GM19452 (cell line): ENCODE data around the gene DMD.
"Not testable (repeated sequence)": the region's sequence is repeated elsewhere in the genome, so short reads cannot be mapped to it uniquely, and the experiment has no call there.

Experiments used
- ATAC-seq: cut with Tn5 transposase; IDR thresholded peaks from one replicate; pipeline ENCODE4 v1.9.1; 2021; ENCODE audit not compliant: unreplicated experiment

The DMD gene

DNA sequence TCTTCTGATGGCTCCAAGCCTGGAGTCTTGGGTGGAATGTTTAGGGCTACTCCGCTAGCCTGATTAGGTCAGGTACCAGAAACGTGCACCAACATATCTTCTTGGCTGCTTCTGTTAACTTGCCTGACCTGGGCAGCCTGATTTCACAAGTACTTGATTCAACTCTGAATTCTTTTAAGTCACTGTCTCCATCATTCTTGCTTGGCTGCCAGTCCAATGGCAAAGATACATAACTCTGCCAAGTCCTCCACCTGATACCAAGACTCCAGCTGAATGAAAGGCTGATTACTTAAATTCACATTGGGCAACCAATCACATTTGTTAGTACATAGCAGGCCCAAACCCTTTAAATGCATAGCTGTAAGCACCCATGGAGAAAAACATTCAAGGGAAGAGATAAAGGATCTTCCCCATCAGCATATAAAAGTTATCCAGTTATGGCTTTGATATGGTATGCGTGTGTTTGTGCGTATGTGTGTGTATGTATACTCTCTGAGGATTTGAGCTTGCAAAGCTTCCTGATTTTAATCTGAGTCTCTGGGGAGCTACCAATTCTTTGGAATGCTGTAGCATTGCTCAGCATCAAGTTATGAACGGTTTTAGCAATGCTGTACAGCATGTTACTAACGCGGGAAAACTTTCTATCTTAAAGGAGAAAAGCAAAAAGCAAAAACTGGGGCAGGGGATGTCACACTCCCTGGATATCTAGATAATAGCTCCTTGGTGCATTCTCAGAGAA, 917.2 kb downstream of the DMD start:
- ATAC-seq: no peak

DNA sequence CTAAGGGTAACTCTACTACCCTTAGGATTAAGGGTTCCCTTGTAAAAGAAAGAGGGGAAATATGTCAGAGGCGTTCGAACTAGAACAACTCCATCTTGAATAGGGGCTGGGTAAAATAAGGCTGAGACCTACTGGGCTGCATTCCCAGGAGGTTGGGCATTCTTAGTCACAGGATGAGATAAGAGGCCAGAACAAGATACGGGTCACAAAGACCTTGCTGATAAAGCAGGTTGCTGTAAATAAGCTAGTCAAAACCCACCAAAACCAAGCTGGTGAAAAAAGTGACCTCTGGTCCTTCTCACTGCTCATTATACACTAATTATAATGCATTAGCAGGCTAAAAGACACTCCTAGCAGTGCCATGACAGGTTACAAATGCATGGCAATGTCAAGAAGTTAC, 922.0 kb downstream of the DMD start:
- ATAC-seq: no peak

DNA sequence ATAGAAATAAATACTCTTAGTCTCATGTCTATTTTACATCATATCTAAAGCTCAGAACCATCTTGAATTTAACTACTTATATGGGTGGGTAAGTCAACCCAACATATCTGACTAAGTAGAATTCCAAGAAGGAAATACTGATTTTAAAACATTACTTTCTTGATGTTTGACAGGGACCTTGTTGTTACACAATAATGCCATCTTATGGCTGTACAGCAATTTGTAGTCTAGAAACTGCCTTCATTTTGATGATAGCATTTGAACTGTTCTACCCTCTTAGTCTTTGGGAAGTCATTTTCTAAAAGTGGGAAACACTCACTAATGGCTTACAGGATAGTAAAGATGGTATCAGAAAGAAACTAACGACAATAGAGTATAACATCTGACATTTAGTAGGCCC, 929.5 kb downstream of the DMD start:
- ATAC-seq: no peak

DNA sequence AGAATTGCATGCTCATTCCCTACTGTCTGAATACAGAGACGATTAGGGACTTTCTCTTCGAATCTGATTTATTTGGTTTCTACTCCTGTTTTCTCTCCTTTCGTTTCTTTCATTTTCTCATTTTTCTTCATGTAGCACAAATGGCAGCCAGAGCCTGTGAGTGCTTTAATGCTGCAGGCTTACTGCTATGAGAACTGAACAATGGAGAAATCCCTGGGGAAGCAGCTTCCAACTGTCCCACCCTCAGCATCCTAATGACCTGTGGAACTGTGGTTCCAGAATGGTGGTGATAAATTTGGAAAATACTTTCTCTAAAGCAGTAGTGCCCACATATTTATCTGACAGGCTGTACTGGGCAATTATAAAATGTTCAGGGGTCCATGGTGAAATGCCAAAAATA, 930.4 kb downstream of the DMD start:
- no peak for ATAC-seq

DNA sequence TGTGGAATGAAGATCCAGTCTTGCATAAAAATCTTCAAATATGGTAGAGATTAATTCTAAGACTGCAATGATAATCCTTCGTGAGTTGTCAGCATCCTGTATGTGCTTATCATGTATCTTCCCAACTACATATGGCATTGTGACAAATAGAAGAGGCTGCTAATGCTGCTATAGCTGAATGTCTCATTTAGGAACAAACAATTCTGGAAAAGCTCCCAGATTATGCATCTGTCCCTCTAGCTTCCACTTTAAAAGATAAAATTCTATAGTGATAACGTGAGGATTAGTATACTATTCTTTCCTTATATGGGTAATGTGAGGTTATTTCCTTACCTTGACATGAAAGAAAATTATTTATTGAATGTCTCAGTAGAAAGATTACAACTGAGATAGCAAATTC, 930.9 kb downstream of the DMD start:
- no peak for ATAC-seq

DNA sequence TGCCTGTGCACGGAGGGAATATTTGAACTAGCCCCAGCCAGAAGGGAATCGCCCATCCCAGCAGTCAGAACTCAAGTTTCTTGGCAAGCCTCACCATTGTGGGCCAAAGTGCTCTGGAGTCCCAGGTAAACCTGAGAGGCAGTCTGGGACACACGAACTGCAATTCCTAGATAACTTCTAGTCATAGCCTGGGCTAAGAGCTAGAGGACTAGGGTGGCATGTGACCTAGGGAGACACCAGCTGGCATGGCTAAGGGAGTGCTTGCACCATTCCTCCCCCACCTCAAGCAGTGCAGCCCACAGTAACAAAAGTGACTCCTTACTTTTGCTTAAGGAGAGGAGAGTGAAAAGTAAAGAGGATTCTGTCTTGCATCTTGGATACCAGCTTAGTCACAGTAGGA, 935.2 kb downstream of the DMD start:
- no peak for ATAC-seq

DNA sequence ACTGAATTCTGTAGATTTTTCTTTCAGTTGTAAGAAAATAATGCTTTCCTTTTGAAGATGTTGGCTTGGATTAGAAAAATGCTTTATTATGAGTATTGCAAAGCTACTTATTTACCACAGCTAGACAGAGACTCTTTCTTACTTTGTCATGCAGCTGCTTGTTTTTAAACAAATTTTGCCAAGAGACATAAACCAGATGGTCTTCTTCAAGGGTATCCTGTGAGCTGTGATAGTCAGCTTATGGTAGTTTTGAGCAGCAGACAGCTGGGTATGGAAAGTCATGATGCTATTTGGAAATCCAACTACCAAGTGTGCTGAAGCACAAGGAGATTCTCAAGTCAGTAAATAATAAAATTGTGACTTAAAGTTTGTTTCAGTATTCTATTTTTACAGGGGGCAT, 941.5 kb downstream of the DMD start:
- no peak for ATAC-seq

DNA sequence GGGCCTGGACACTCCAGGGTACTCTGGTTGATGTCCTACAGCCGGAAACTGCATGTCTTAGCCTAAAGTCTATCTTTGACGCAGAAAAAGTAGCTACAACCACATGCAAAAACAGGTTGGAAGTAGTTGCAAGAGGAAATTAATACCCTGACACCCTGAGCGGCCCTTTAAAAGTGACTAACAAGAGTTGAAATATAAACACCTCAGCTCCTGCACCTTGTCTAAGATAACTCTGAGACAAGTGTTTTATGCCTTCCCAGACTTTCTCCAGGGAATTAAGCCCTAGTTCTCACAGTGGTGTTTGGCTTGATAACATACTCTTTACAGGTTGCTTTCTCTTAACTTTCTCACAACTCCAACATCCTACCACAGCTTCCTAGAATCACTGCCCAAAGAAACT, 943.1 kb downstream of the DMD start:
- ATAC-seq: no peak

DNA sequence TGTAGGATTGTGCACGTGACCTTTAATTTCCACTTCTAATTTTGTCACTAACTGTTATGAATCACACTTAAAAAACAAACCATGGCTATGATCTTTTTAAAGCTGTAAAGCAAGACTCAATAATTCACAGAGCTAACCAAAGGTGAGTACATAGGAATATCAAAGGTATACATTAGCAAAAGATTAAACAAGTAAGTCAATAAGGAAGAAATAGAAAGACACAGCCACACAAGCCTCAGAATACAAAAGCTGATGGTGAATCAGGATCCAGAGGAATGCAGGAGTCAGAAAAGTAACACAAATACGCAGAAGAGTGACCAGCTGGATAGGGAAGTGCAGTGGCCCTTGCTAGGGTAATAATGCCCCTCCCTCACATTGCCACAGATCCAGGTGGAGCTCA, 943.6 kb downstream of the DMD start:
- no peak for ATAC-seq

DNA sequence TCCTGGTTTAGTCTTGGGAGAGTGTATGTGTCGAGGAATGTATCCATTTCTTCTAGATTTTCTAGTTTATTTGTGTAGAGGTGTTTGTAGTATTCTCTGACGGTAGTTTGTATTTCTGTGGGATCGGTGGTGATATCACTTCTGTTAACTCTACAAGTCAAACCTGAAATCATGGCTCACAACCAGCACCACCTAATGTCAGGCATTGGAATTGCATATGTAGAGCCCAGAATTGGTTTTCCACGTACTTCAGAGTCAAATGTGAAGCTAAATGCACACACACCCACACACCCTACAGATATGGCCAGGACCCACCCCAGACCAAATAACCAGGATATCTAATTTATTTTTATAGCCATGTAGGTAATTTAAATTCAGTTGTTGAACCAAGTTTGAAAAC, 964.7 kb downstream of the DMD start:
- ATAC-seq: not testable (repeated sequence)

DNA sequence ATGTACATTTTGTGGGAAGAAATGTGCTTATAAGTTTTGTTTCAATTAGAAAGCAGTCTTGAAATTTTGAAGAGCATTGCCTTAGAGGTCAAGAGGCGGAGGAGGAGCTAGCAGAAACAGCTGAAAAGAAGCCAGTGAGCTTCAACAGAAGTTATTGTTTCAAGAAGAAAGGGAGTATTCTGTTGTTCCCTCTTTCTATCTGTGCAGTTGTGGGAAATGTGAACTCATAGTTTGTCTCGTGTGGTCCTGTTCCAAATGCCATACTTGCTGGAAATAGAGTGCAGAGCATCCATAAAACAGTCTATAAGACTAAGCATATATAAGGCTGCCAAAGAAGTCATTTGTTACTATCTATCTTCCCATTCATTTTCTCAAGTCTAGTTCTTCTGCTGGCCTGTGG, 1015.7 kb downstream of the DMD start:
- no peak for ATAC-seq

DNA sequence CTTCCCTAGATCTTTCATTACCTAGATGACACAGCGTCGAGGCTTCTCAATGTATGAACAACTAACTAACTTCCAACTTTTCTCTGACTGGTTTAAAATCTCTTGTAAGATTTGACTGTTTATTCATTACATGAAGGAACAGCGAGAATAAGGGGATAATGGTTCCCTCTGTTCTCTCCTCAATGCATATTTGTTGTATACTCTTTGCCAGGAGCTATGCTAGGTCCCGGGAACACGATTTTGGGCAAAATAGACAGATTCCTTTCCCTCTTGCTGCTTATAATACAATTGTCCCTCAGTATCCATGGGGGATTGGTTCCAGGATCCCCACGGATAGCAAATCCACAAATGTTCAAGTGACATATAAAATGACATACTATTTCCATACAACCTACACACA, 1020.0 kb downstream of the DMD start:
- ATAC-seq: no peak

DNA sequence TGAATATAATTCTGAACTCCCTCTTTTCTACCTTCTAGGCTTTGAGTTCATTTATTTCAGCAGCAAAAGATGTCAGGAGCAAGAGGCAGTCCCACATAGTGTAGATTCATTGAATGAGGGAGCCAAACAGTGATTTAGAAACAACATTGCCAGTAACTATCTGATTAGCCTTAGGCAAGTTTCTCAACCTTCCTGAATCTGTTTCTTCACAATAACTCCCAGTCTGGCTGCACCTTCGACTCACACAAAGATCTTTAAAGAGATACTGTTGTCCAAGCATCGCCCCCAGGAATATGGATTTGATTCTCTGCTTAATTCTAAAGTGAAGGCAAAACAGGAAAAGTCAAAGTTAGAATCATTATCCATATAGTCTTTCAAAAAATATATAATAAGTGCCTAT, 1026.2 kb downstream of the DMD start:
- no peak for ATAC-seq

DNA sequence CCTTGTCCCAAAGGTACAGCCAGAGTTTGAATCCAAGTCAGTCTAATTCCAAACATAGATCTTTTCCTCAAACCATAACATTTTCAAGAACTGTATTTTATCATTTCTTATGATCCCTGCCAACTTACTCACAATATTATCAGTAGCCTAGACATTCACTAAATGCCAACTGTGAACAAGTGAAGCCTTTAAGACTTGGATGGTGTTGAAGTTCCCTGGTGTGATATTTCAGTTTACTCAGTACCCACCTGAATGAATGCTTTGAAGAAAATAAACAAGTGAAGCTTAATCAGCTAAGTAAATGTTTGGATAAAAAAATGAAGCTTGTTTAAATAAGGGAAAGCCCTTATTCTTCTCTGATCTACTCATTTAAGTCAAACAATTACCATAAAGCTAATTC, 1028.3 kb downstream of the DMD start:
- ATAC-seq: no peak

DNA sequence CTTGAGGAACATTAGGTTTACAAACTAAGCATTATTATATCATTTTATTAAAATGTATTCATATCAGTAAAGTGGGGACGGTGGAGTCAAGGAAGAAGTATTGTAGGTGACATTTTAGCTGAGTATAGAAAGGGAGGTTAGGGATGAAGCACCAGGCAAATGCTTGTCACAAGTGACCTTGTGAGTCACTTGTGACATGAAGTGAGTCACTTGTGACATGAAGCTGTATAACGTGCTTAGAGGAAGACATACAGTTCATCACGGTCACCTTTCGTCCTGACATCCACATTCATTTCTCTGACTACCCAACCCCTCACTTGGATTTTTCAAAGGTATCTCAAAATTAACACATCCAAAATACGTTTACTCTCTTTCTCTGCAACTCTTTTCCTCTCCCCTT, 1034.8 kb downstream of the DMD start:
- ATAC-seq: no peak

DNA sequence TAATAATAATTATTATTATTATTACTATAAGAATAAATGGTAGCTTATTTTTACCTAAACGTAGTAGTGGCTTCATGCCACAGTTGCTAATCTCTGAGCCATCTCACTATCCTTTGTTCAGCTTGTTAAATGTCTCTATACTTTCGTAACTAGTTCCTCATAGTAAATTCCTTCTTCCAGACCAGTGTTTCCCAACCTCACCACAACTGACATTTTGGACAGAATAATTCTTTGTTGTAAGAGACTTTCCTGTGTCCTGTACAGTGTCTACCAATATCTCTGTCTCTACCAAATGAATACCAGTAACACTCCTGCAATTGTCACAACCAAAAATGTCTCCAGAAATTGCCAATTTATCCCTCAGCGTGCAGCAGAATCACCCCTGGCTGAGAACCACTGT, 1040.9 kb downstream of the DMD start:
- no peak for ATAC-seq

DNA sequence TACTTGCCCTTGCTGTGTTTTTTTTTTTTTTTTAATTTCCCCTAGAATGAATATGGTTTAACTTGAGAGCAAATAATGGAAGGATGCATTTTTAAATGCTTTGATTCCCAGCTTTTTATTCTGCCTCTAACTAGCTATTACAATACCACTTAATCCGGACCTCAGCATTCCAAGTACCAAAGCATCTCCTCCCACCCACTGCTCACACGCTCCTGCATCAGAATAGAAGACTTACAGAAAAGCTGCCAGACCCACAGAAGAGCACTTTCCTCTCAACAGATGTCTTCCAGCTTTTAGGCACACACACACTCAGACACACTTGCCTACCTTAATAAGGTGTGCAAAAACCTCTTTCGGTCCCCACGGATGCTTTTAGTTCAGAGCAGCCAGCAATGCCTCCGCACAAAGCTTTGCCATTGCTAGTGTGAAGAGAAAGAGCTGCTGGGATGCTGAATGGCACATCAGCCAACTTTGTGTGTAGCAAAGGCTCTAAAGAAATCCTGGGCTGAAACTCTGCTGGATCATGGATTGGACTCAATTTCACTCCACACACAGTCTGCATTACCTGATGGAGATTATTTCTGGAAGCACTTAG, 1056.2 kb downstream of the DMD start:
- ATAC-seq: no peak

DNA sequence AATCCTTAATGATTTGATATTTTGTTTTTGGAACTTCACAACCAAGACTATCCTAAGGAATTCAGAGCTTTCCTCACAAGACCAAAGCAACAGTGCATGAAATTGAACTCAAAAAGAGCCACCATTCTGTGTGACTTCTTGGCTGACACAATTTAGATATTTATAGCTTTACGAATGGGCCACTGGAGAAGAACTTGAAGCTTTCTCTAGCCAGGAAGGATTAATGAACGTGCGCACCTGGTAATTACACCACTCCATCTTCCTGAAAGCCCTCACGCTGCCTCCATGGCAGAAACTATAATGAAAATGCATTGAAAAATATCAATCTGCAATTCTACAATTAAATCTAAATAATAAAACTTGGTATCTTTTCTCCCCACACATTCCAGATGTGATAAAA, 1057.8 kb downstream of the DMD start:
- ATAC-seq: no peak

DNA sequence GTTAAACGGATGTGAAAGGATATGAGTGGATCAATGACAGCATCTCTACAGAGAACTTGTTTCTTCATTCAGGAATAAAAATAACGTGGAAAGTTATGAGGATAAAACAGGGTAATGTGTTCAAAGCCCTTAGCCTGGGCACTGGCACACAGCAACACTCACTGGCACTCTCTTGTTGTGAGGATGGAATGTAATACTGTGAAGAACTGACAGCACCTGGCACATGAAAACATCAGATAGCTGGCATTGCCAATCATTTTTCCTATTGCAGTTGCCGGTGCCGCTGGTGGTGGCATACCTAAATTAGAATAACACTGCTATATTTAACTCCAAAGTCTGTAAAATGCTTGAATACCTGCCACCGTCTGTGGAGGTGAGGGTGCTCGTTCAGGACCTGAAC, 1061.2 kb downstream of the DMD start:
- ATAC-seq: no peak

DNA sequence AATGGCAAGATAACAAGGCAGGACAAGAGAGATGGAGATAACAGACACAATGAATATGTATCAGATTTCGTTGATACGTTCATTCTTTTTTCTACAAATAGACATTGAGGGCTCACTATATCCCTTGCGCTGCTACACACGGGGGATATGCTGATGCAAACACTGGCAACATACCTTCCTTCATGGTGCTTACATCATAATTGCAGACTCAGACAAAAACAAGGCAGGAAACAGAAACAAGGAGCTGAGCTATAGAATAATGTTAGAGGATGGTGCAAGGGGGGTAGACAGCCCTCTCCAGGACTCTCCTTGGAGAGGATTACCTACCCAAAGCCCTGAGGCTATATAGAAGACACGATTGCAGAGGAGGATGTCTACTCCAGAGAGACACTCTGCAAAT, 1069.5 kb downstream of the DMD start:
- no peak for ATAC-seq

DNA sequence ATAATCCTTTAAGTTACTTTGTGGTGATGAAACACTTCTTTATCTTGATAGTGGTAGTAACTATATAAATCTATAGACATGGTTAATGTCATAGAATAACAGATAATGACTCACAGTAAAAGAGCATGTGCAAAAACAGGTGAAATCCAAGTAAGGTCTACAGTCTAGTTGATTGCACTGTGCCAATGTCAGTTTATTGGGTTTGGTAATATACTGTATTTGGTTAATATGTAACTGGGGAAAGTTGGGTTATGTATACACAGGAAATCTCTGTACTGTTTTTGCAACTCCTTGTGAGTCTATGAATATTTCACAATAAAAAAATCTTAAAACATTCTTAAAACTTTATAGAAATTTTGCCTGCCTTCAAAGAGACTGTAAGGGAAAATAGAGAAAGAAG, 1071.9 kb downstream of the DMD start:
- no peak for ATAC-seq

DNA sequence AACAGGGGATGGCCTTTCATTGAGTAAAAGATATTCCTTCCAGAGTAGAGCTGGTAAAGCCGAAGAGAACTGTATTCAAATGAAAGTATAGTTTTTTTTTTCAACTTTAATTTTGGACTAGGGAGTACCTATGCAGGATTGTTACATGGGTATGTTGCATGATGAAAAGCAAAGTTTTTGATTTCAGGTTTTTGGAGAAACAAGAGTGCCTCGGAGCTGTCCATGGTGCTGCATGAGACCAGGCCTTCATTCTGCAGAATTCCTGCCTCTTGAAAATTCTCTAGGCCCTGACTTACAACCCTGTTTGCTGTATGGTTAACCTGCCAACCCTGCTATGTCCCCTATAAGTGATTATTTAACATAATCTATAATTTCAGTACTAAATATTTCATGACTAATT, 1073.8 kb downstream of the DMD start:
- no peak for ATAC-seq

DNA sequence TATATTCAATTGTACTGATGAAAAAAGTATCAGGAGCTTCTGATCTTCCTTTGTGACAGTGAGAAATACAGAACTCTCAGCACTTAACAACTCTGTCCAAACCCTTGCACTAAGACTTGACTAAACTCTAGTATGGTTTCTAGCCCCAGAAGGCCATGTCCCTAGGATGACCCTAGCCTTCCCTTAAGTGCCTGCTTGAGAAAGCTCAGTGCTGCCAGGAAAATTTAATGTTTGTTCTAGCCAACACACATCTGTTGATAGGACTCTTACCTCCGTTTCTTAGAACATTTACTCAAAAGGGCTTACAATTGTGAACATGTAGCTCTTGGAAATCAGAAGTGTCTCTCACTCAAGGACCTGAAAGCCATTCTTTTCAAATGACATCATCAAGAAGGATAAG, 1084.4 kb downstream of the DMD start:
- ATAC-seq: no peak
